SK-MEL-5 (cell line): ENCODE results near the gene TBC1D8B. TPM values are rescaled to one million over a fixed set of nuclear protein-coding genes. Genes with fewer than 3 reads are reported as not detected.

Experiments used
- DNase-seq: peaks from one replicate; pipeline ENCODE4 v3.0.0-alpha.2; 2016; ENCODE audit warnings: low read depth, low spot score
- in situ Hi-C: cut with HindIII; loops from 2 replicates; pipeline ENCODE4 v1.10.0; 2016; ENCODE audit warnings: low sequenced_read_pairs, high pct_unique_total_duplicates, low pct_unique_long_range_greater_than_20kb
- total RNA-seq: library from RNA; depleted of rRNA; stranded (reverse); fragments of >200 nt; shearing (Covaris generic); gene quantifications from 2 replicates; pipeline ENCODE4 v1.2.3, GENCODE V29; 2014; rRNA removed

TBC1D8B gene
- total RNA-seq, 1 experiment from 2014 or later: 2.4 TPM

GRCh38 chrX:106921637-106922036, 119.2 kb downstream of the TBC1D8B start:
- in situ Hi-C loops: no loop called here
- no peak for DNase-seq

Other genes starting within 250 kb of the TBC1D8B start
- gene RADX, start 190.7 kb upstream of the TBC1D8B start, total RNA-seq: 7.3 and 7.4 TPM in 2 replicates
- gene RNF128, start 76.0 kb upstream of the TBC1D8B start, total RNA-seq: 21.0 and 22.2 TPM in 2 replicates
- gene RIPPLY1, start 100.7 kb downstream of the TBC1D8B start, total RNA-seq: not detected in 2 replicates
- not detected in 2 replicates for gene CLDN2, start 117.7 kb downstream of the TBC1D8B start, total RNA-seq
- 11.7 and 13.7 TPM in 2 replicates for gene MORC4, start 197.5 kb downstream of the TBC1D8B start, total RNA-seq